Karpas-422 (cell line): ENCODE data around the gene NF2. TPM values are rescaled to one million over a fixed set of nuclear protein-coding genes. Genes with fewer than 3 reads are reported as not detected.
A peak's percentile ranks its signal among the peaks of the same experiment; 100 is the strongest.

Source experiments
- DNase-seq: peaks from one replicate; pipeline ENCODE4 v3.0.0-alpha.2; 2015
- H2AFZ ChIP-seq: fragments of 200-600 bp; sonication (generic); 2 replicates; pipeline ENCODE4 v1.6.1; 2014; ENCODE audit warnings: antibody characterized with exemption, low read length, mixed read lengths
- H3K27ac ChIP-seq: fragments of 200-600 bp; sonication (generic); 2 replicates; pipeline ENCODE4 v1.5.1; 2014; ENCODE audit warnings: mild to moderate bottlenecking, low read length, moderate library complexity
- H3K27me3 ChIP-seq: fragments of 200-600 bp; sonication (generic); 2 replicates; pipeline ENCODE4 v1.6.1; 2014; ENCODE audit warnings: low read length, mixed read lengths
- H3K36me3 ChIP-seq: fragments of 200-600 bp; sonication (generic); 2 replicates; pipeline ENCODE4 v1.6.1; 2014; ENCODE audit warnings: low read length, mixed read lengths; ENCODE audit not compliant: insufficient read depth
- H3K4me1 ChIP-seq: fragments of 200-600 bp; sonication (generic); 2 replicates; pipeline ENCODE4 v1.6.1; 2014; ENCODE audit warnings: mild to moderate bottlenecking, low read length, mixed read lengths
- H3K4me2 ChIP-seq: fragments of 200-600 bp; sonication (generic); 2 replicates; pipeline ENCODE4 v1.6.1; 2014; ENCODE audit warnings: low read length, low read depth, mild to moderate bottlenecking; ENCODE audit not compliant: poor library complexity, severe bottlenecking
- H3K4me3 ChIP-seq: fragments of 200-600 bp; sonication (generic); 2 replicates; pipeline ENCODE4 v1.5.1; 2014; ENCODE audit warnings: mild to moderate bottlenecking, antibody characterized with exemption, low read length, mixed read lengths
- H3K79me2 ChIP-seq: fragments of 200-600 bp; sonication (generic); 2 replicates; pipeline ENCODE4 v1.6.1; 2014; ENCODE audit warnings: mild to moderate bottlenecking, low read length, mixed read lengths
- H3K9ac ChIP-seq: fragments of 200-600 bp; sonication (generic); 2 replicates; pipeline ENCODE4 v1.6.0; 2014; ENCODE audit warnings: low read length
- H3K9me2 ChIP-seq: fragments of 200-600 bp; sonication (generic), shearing (Covaris generic); replicated peaks from 2 replicates; pipeline ENCODE4 v1.6.0; 2014; ENCODE audit warnings: mild to moderate bottlenecking, low read length, moderate library complexity; ENCODE audit not compliant: insufficient read depth
- H3K9me3 ChIP-seq: fragments of 300-700, 200-600 bp; sonication (generic); 2 replicates; pipeline ENCODE4 v1.6.1; 2014; ENCODE audit warnings: low read length, mixed read lengths
- H4K20me1 ChIP-seq: fragments of 200-600 bp; sonication (generic); 2 replicates; pipeline ENCODE4 v1.6.1; 2014; ENCODE audit warnings: mild to moderate bottlenecking, antibody characterized with exemption, low read length, low read depth; ENCODE audit not compliant: insufficient read depth
- total RNA-seq: library from RNA; depleted of rRNA; stranded (reverse); fragments of >200 nt; shearing (Covaris generic); gene quantifications from 2 replicates; pipeline ENCODE4 v1.2.3, GENCODE V29; 2014; ENCODE audit warnings: low replicate concordance

The NF2 gene
- total RNA-seq, 1 experiment from 2014 or later: 19.0 TPM

DNA sequence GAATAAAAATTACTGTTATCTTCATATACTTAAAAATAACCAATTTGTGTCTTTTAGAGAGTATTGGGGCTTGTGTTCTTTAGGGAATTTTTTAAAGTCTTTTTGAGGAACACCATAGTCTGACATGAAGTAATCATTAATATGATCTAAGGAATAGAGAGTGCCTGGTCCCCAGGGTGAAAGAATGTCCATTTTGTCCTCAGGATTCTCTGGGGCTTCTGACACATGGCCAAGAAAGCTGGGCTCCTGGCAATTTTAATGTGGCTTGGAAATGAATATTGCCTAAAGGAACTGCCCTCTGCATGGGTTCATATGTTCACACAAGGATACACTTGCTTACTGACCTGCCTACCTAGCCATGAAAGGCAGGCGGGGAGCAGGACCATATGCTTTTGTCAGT is 33.7 kb downstream of the NF2 start:
- H3K36me3 ChIP-seq: peaks cover 6% of the 10 kb centered on the region; the same call in 1 of the 2 replicates
- H3K9me2 ChIP-seq: no peaks in the 10 kb centered on the region
- H3K79me2 ChIP-seq: peaks cover 30% of the 10 kb centered on the region
- H3K4me2 ChIP-seq: no peak overlapping the region
- H3K9me3 ChIP-seq: no peaks in the 10 kb centered on the region
- H3K9ac ChIP-seq: no peak overlapping the region
- no peaks in the 10 kb centered on the region for H3K4me1 ChIP-seq
- H3K27ac ChIP-seq: no peak overlapping the region
- H3K4me3 ChIP-seq: no peak overlapping the region
- no peaks in the 10 kb centered on the region for H3K27me3 ChIP-seq
- H4K20me1 ChIP-seq: peaks cover 36% of the 10 kb centered on the region
- H2AFZ ChIP-seq: no peak overlapping the region
- DNase-seq: no peak

DNA sequence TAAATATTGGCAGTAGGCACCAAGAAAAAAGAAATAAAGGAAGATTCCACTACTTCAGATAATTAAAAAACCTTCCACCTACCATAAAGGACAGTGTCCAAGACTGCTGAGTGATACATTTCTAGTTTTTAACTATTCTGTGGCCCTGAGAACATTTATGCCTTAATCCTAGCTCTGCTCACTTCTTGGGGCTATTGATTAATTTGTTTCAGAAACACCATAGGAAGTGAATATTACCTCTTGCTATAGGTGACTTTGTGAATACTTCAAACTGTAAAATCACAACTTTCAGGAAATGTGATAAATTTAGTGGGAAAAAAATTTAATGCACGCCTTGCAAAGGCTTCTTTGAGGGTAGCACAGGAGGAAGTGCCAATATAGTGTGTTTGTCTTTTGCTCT is 35.2 kb downstream of the NF2 start:
- Histone ChIP-seq H3K4me2 (no peak overlapping the region), H3K9ac (no peak overlapping the region)

GRCh38 chr22:29639096-29639495 is 35.7 kb downstream of the NF2 start:
- H3K9ac ChIP-seq: no peak overlapping the region
- H3K4me3 ChIP-seq: no peak overlapping the region
- no peaks in the 10 kb centered on the region for H3K9me3 ChIP-seq
- H3K4me1 ChIP-seq: no peaks in the 10 kb centered on the region
- H3K4me2 ChIP-seq: no peak overlapping the region
- no peaks in the 10 kb centered on the region for H3K9me2 ChIP-seq
- no peaks in the 10 kb centered on the region for H3K27me3 ChIP-seq
- H3K79me2 ChIP-seq: peaks cover 23% of the 10 kb centered on the region
- H4K20me1 ChIP-seq: peaks cover 17% of the 10 kb centered on the region
- H2AFZ ChIP-seq: no peak overlapping the region
- H3K27ac ChIP-seq: no peak overlapping the region
- DNase-seq: no peak
- H3K36me3 ChIP-seq: peaks cover 12% of the 10 kb centered on the region

More for the DNA sequence above, 35.2 kb downstream of the NF2 start:
- Histone ChIP-seq H3K27me3 (no peaks in the 10 kb centered on the region), H3K36me3 (peaks cover 12% of the 10 kb centered on the region), H3K4me3 (no peak overlapping the region), H2AFZ (no peak overlapping the region), H3K27ac (no peak overlapping the region), H4K20me1 (peaks cover 21% of the 10 kb centered on the region), H3K4me1 (no peaks in the 10 kb centered on the region), H3K79me2 (peaks cover 23% of the 10 kb centered on the region), H3K9me2 (no peaks in the 10 kb centered on the region), H3K9me3 (no peaks in the 10 kb centered on the region)
- DNase-seq: no peak

GRCh38 chr22:29641042-29641699 is 37.7 kb downstream of the NF2 start:
- Histone ChIP-seq H3K4me1 (no peaks in the 10 kb centered on the region), H3K27me3 (no peaks in the 10 kb centered on the region), H4K20me1 (peaks cover 6% of the 10 kb centered on the region), H3K79me2 (peaks cover 20% of the 10 kb centered on the region), H3K9me2 (no peaks in the 10 kb centered on the region), H3K4me2 (no peak overlapping the region), H3K36me3 (peaks cover 12% of the 10 kb centered on the region), H3K27ac (no peak overlapping the region), H3K4me3 (no peak overlapping the region), H3K9ac (no peak overlapping the region), H3K9me3 (no peaks in the 10 kb centered on the region), H2AFZ (no peak overlapping the region)
- no peak for DNase-seq

DNA sequence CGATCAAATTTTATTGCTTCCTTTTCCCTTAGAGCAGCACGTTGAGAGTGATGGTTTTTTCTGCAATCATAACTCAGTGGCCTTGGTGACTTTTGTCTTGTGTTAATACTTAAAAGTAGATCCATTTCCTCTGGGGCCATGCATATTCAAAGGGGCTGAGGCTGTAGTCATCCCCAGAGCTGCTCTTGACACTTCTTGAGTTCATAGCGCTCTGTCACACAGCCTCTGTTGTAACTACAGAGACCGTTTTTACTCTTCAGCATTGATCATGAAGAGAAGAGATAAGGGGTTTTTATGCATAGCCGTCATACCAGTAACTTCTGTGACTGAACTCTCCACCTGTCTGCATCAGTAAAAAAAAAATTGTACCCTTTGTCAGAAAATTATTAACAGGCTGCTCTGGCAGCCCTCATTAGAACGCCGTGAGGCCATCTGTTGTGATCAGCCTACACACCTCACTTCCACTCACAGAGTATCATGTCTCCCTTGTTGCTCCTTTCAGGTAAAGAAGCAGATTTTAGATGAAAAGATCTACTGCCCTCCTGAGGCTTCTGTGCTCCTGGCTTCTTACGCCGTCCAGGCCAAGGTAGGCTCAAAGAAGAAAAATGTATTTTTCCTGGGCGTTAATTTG is 38.4 kb downstream of the NF2 start:
- peaks cover 12% of the 10 kb centered on the region for H3K36me3 ChIP-seq
- H3K9me3 ChIP-seq: no peaks in the 10 kb centered on the region
- no peak overlapping the region for H3K4me3 ChIP-seq
- no peaks in the 10 kb centered on the region for H3K9me2 ChIP-seq
- H3K27me3 ChIP-seq: no peaks in the 10 kb centered on the region
- H4K20me1 ChIP-seq: peaks cover 1% of the 10 kb centered on the region; the same call in 1 of the 2 replicates
- H3K9ac ChIP-seq: no peak overlapping the region
- H3K27ac ChIP-seq: no peak overlapping the region
- H3K4me1 ChIP-seq: peaks cover 6% of the 10 kb centered on the region
- DNase-seq: no peak
- no peak overlapping the region for H3K4me2 ChIP-seq
- no peak overlapping the region for H2AFZ ChIP-seq
- H3K79me2 ChIP-seq: peaks cover 13% of the 10 kb centered on the region; the same call in 1 of the 2 replicates

- Histone ChIP-seq H3K4me3 (no peak overlapping the region), H4K20me1 (no peaks in the 10 kb centered on the region), H3K79me2 (0 out of 2 replicates have a peak, but pooled peaks cover 6% of the 10 kb centered on the region), H2AFZ (no peak overlapping the region), H3K9ac (no peak overlapping the region), H3K4me1 (peaks cover 12% of the 10 kb centered on the region), H3K9me3 (no peaks in the 10 kb centered on the region), H3K36me3 (peaks cover 12% of the 10 kb centered on the region), H3K4me2 (no peak overlapping the region), H3K27me3 (no peaks in the 10 kb centered on the region), H3K27ac (no peak overlapping the region), H3K9me2 (no peaks in the 10 kb centered on the region)
- no peak for DNase-seq
Measured at GRCh38 chr22:29642694-29643093, 39.3 kb downstream of the NF2 start.

DNA sequence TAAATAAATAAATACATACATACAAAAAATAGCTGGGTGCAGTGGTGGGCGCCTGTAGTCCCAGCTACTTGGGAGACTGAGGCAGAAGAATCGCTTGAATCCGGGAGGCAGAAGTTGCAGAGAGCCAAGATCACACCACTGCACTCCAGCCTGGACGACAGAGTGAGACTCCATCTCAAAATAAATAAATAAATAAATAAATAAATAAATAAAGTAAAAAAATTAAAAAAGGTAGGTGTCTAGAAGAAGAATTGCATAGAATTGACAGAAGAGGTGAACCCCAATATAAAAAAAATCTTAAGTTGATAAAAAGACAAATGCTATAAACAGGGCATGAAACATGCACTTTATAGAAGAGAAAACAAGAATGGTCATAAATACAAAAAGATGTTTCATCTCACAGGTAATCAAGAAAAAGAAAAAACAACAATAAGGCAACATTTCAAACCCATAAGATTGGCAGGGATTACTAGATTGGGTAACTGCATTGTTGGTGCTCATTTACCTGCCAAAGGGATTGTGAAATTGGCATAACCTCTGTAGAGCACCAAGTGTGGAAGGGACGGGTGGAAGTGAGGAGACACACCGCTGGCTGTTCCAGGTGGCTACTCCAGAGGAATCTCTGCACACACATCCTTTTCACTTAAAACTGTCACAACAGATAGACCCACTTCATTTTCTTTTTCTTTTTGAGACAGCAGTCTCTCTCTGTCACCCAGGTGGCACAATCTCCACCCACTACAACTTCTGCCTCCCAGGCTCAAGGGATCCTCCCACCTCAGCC is 44.7 kb downstream of the NF2 start:
- no peak for DNase-seq
- Histone ChIP-seq H3K36me3 (no peaks in the 10 kb centered on the region), H3K79me2 (no peaks in the 10 kb centered on the region)

DNA sequence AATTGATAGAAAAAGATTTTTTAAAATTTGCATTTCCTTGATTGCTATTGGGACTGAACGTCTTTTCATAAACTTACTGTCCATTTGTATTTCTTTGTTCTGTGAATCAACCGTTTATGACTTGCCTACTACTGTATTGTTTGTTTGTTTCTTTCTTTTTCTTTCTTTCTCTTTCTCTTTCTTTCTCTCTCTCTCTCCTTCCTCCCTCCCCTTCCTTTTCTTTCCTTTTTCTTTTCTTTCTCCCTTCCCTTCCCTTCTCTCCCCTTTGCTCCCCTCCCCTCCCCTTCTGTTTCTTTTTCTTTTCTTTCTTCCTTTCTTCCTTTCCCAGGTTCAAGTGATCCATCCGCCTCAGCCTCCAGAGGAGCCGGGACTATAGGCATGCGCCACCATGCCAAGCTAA is 46.9 kb downstream of the NF2 start:
- Histone ChIP-seq H3K9ac (no peak overlapping the region), H3K4me1 (peaks cover 47% of the 10 kb centered on the region), H3K9me2 (no peaks in the 10 kb centered on the region), H3K9me3 (no peaks in the 10 kb centered on the region), H3K27me3 (no peaks in the 10 kb centered on the region), H3K27ac (peak overlapping the region; percentile 76; the same call in 1 of the 2 replicates), H3K4me3 (no peak overlapping the region), H2AFZ (no peak overlapping the region), H3K36me3 (no peaks in the 10 kb centered on the region), H3K79me2 (no peaks in the 10 kb centered on the region), H4K20me1 (no peaks in the 10 kb centered on the region), H3K4me2 (no peak overlapping the region)
- DNase-seq: no peak

More for the DNA sequence above, 44.7 kb downstream of the NF2 start:
- Histone ChIP-seq H3K9me2 (no peaks in the 10 kb centered on the region), H2AFZ (no peak overlapping the region), H3K4me2 (no peak overlapping the region), H3K9me3 (no peaks in the 10 kb centered on the region), H4K20me1 (no peaks in the 10 kb centered on the region), H3K4me3 (no peak overlapping the region), H3K27me3 (no peaks in the 10 kb centered on the region), H3K4me1 (peaks cover 47% of the 10 kb centered on the region), H3K9ac (no peak overlapping the region), H3K27ac (no peak overlapping the region)
